Stimulated activated CD4-positive, alpha-beta T cell treated with anti-CD3 and anti-CD28 coated beads, Interleukin-1b, Interleukin-23, amount 100 ng/mL, for 48 hours (primary cell): ENCODE measurements around the gene FAM107B.

Experiments
- DNase-seq: peaks from one replicate; pipeline ENCODE4 v3.0.0-alpha.2; 2020

Gene FAM107B

DNA sequence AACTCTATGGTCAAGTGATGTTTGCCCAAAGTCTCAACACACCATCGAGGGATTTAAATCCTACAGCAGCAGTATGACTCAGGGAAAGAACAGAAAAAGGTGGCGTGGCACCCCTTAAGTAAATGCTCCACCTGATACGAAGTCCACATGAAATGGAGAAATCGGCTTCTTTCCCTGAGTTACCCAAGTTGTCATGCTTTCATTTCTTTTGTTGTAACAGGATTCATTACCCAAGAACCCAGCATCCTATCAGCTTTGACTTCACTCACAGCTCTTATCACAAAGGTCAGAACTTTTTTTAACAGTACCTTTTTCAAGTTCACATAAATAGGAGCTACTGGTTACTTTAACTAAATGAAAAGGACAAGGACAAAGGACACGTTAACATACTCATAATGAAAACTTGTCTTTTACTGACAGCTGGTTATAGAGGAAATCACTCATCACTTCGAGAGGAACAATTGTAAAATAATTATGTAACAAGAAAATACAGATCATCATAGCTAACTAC is 224.2 kb downstream of the FAM107B start:
- no peak for DNase-seq

DNA sequence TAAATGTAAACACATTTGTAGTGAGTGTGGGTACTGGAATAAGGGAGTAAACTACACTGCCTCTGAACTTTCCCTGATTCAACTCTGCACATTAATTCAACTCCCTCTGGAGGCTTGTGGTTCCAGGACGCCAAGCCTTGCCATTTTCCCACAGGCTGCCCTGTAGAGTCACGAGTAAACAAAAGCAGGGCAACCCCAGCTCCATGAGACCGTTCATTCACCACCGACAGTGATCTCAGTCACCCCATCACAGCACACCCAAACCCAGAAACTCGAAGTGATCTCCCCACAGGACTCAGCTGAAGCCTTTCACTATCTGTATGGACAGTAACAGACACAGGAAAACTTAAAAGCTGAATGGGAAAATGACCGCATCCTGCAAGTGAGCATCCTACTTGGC is 225.2 kb downstream of the FAM107B start:
- DNase-seq = no peak

DNA sequence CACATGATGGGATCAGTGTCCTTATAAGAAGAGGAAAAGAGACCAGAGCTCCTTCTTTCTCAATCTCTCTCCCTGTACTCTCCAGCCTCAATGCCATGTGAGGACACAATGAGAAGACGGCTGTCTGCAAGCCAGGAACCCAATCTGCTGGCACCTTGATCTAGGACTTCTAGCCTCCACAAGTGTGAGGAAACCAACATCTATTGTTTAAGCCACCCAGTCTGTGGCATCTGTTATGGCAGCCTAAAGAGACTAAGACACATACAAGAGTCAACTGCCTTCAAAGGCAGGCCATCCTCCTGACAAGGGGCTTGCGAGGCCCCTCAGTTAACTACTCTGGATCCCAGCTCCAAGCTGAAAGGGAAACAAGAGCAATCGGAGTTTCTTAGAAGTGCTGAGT is 225.7 kb downstream of the FAM107B start:
- no peak for DNase-seq

DNA sequence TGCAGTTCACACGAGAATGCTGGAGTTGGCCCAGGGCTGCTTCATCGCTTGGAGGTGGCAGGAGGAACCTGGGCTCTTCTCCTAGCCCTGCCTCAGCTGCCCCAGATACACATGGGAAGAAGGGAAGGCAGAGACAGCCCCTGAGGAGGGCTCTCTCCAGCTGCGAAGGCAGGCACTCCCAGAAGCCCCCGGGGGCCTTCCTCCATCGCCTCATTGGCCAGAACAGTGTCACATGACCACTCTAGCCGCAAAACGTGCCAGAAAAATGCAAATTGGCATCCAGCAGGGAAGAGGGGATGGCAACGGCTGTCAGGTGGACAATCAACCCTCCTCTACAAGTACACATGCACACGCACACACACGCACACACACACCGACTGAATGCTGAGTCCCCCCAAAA is 226.2 kb downstream of the FAM107B start:
- no peak for DNase-seq

DNA sequence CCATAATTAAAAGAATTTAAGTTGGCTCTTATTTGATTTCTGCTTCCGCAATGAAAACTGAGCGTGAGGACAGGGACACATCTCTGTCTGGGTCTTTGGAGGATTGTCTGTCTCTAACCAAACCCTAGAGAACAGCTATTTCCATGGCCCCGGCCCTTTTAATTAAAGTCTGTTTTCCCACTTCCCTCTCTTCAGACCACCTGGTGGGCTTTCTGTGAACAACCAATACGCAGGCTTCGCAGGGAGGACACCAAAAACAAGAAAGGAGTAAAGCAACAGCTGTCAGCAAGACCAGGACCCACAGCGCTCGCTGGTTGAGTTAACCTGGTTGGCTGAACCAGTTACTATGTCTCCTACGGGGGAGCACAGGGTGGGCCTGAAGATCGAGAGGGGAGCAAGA is 226.9 kb downstream of the FAM107B start:
- DNase-seq = no peak

DNA sequence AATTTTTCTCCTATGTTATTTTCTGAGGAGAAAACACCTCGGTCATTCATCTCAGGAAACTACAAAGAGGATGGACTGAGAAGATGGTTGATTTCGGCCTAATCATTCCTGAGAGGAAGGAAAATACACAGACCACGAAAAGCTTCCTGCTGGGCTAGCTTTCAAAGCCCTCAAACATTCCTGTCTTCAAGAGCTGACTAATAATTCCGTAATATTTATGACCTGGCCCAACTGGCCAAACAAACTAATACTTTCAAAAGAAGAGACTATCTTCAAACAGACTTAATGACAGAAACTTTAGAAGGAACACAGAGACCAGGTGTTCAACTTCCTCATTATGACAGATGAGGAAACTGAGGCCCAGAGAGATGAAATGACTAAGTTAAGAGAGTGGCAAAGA is 228.9 kb downstream of the FAM107B start:
- no peak for DNase-seq

DNA sequence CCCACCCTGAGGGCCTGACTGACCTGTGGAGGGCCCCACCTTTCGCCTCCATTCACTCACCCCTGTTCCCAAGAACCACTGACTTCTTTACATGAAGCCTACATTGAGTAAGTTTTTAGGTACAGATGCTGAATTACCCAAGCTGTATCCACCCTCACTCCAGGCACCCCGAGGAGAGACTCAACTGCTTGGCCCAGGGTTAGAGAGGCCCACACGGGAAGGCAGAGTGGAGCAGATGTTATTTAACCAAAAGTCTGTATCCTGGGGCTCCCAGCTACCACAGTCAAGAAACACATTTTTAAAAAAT is 230.8 kb downstream of the FAM107B start:
- no peak for DNase-seq

DNA sequence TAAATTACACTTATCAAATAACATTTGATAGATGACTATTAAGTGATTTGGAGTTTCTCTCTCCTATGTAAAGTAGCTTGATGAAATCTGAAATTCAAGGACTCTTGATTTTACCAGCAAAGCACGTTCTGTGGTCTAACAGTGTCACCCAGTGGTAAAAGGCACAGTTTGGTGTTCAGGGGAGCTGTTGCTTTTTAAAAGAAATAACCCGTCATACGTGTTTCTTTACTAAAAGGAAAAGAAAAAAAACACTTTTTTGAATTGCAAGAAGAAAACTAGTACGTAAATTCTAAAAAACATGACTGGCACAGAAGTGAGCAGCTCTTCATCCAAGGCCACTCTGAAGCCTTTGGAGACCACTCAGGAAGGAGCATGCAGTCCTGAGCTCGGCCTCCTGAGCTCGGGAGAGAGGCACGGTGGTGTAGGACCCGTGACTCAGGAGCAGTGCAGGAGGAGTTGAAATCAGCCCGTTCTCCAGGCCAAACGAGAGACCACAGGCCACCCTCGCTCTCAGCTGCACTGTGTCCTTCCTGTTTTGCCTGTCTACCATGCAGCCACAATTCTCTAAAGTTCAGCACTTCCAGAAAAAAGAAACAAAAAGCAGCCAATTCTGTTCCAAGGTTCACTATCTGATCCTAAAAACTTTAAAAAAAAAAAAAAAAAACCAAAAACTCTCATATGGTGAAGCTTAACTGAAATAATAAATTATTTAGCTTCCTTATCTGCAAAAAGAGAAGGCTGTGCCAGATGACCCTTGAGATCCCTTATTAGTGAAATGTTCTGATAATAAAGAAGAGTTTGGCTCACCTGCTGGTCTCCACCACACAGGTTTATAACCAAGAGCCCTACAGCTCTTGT is 231.4 kb downstream of the FAM107B start:
- no peak for DNase-seq

DNA sequence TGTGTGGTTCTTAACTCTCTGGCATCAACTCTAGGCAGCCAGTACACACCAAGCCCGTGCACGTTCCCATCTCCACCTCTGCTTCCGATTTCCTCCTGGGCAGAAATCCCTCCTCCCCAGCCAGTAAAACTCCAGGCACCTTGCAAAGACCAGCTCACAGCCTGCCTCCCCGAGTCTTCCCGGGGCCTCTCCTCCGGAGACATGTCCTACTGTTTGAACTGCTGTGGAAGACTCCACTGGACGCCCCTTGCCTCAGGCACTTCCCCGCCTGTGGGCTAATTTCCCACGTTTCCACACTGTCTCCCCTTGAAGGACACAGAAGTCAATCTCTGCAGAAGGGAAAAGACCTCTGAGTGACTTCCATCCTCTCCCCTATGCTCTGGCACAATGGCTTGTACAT is 233.3 kb downstream of the FAM107B start:
- DNase-seq = no peak

DNA sequence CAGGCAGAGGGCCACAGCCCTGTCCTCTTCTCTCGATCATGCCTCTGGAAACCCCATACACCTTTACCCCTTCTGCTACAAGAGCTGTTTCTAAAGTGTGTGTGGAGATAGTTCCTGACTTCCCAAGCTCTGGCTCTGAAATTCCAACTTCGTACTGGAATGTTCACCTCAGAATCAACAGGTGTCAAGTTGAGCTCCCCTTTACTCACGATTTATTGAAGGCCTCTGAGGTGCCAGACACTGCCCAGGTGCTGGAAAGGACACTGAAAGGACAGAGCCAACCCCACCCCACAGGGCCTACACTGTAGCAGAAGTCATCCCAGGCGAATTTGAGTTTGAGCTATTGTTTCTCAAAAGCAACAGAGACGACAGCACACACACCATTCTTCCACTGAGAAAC is 234.1 kb downstream of the FAM107B start:
- no peak for DNase-seq

DNA sequence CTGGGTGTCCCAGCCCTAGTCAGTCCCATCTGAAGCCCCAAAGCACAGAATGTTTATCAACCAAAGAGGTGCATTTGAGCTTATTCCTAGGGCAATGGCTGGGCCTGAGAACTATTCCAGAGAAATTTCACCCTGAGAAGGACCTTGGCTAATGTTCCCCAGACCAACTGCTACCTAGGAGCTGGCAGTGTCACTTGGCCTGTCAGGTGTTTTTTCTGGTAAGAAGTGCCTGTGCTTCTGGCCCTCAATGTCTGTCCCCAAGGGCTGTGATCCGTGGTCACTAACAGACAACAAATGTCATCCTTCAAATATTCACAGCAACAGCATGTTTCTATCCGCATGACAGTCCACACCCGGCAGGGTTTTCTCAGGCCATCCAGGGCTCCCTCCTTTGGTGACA is 234.6 kb downstream of the FAM107B start:
- no peak for DNase-seq

DNA sequence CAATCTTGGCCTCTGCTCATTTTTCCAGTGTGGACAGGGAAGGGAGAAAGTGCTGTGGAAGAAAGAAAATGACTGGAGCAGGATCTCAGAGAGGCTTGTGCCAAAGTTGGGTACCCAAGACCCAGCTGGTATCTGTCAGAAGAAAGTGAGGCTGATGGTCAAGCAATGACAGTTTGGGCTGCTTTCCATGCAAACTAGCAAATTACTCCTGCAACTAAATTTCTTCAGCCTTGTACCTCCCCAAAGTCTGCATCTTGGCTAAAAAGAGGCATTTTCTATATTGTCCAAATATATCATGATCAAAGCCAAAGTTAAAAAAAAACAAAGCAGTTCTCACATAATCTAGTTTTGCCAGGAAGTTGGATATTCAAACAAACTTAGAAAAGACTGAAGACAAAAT is 235.5 kb downstream of the FAM107B start:
- DNase-seq = no peak

DNA sequence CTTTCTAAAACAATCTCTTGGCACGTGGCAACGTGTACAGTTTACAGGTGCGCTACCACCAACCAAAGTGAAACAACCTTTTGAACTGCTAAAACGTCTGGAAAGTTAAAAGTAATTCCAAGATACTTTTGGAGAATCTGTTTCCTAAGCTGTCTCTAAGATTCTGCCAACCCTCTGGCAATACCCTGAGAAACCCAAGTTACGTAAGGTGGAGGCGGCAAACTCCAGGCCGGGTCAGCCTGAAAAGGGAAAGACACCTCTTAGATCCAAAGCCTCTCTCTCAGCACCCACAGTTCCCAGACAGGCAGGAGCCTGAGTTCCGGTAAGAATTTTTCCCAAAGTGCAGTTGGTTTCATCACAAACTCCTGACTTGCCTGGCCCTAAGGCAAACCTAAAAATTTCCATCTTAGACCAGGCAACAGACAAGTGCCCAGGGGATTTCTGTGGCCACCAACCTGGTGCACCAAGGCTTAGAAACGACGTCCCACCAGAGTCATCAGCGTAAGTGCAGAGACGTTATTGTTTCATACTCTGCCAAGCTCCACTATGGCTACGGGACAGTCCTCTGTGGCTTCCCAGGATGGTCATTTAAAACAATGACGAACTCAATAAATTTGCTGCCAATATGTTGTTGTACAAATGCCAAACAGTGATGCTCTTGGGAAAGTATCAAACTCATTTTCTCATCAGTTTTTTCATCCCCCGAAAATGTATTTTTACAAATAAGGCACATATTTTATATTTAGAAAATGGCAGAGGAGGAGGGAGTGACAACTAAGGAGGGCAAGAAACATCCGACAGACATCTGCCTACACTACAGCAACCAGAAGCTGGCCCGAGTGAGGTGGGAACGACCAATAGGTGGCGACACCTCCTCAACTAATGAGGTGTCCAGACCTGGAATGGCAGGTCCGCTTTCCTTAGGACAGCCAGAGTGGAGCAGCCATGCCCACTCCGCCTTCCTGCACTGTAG is 238.2 kb downstream of the FAM107B start:
- peak; percentile 41 for DNase-seq

DNA sequence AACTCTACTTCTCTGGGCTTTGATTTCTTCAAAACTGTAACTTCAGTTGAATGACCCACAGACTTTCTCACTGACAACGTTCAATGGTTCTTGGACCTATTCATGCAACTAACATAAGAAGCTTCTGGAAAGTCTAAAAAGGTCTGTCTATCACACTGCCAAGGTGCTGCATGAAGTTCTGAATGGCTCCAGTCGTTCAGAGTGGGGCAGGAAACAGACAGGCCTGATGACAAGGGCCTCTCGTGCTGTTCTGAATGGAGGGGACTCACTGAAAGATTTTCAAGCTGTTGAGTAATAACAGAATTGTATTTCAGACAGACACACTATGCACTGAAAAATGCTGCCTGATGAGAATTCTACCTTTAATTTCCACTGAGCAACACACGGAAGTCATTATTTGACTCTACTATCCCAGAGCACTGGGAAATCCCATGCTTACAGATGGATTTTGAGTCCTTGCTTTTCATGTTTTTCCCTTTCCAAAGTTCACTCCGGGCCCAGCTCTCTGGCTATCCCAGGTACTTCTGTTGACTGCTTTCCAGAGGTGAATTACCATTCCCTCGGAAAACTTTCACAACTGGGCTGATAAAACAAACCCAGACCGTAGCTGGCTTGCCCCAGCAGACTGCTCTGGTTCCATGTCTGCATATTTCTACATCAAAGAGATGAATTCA is 239.1 kb downstream of the FAM107B start:
- DNase-seq = no peak

DNA sequence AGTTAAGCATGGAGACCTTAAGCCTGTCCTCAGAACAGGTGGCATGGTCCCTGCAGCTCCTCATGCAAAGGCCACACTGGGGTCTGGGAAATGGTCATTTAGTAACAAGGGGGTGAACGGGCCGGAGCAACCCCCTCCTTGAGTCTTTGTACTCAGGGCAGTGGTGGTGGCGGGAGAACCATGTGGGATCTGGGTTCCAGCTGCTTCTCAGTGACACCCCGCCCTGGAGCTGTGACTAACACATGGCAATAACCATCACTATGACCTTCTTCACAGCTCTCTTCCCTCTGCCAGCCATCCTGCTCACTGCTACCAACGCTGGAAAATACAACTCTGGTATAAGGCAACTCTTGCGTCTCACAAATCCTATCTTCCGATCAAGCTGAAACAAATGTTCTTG is 240.5 kb downstream of the FAM107B start:
- no peak for DNase-seq

DNA sequence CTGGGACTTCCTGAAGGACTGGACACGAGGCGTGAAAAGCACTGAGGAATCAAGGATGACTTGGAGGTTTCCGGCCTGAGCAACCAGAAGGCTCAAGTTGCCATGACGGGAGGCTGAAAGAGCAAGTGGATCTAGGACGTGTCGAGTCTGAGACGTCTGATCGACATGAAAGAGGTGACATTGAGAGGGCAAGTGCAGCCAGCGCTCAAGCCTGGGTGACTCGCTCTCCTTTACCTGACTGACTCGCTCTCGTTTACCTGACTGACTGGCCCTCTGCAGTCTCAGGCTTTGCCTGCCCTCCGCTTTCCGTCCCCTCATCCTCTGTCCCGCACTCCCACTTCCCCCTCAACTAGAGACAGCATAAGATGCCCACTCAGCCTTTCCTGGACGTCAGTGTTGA is 241.4 kb downstream of the FAM107B start:
- DNase-seq = no peak

DNA sequence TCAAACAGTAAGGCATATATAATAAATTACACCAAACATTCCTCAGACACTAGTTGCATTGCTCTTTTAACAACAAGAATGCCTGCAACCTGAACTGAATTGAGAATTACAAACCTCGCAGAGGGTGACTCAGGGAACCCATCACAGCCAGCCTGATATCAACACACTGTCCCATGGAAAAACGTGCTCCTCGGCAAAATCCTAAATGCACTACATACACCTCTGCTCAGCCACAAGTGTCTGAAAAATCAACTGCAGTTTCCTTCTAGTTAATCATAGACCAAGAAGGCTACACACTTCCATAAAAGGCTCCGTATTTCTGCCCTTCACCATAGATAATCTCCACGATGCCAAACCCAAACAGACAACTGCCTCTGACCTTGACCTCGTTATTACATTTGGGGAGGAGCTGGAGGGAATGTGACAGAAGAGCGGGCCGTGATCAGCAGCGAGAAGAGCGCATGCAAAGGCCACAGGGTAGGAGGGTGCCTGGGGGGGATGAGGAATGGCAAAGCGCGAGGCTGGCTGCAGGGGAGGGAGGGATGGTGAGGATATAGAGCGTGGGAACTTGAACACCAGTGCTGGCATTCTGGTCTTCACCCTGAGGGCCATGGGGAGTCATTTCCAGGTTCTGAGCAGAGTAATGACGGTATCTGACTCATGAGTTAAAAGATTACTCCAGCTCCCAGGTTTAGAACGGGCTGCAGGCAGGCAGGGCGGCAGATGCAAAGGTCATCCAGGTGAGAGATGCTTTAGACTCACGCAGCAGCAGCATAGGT is 242.0 kb downstream of the FAM107B start:
- DNase-seq = peak; percentile 27

DNA sequence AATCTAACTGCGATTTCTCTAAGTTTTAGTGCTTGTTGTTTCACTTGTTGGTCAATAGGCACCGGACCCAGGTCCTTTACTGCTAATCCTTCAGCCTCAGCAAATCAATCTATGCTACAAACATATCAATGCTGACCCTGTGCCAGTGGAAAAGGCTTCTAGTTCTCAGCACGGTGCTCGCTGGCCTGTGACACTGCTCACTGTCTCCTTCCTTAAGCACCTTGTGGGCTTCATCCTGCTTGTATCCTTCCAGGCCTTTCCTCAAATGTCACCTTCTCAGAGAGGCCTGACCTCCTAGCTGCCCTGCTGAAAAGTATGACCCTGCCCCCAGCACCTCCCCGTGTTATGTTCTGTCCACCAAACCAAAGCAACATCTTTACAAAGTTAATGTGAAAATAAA is 242.7 kb downstream of the FAM107B start:
- DNase-seq = no peak

DNA sequence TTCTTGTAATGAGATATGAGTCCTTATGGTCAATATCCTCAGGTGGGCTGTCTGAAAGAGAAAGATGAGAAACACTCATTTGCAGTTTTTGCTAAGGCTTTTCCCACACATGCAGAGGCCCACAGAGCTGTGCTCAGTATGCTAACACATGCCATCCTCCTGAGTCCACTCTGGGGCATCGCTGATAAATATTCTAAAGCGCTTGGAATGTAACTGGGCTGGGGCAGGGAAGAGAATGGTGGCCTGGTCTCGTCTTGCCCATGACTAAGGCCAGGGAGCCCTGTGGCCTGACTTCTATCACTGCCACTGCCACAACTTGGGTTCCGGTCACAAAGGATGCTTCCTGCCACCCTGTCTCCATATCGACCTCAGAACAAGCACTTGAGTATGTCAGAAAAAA is 244.2 kb downstream of the FAM107B start:
- no peak for DNase-seq

DNA sequence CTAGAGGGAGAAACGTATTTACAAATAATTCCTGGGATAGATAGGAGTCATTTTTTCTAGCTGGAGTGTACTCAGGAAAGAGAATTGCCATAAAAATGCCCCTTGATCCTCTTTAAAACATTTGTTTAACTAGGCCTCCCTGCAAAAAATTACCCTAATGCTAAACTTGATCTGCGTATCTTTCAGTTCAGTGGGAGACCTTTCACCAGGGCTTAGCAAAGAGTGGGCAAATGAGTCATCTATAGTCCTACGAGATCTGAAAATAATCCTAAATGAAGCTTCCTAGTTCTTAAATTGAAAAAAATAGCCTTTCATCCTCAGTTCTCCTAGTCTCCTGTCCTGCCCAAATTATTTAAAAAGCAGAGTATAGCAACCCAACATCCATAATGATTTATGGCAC is 245.3 kb downstream of the FAM107B start:
- DNase-seq = no peak

DNA sequence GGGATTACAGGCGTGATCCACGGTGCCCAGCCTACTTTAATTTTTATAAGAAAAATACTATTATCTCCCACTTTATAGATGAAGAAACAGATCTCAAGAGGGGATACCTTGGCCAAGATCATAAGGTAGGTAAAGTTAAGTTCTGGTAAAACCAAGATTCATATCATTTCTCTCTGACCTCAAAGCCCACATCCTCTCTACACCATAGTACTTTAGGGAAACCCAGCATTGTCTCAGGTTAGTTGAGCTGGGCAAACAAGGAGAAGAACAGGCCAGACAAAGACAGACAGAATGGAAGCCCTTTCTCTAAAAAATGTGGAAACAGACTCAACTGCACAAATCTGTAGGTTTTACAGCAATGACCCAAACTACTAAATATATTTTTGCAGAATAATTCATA is 246.2 kb downstream of the FAM107B start:
- no peak for DNase-seq

DNA sequence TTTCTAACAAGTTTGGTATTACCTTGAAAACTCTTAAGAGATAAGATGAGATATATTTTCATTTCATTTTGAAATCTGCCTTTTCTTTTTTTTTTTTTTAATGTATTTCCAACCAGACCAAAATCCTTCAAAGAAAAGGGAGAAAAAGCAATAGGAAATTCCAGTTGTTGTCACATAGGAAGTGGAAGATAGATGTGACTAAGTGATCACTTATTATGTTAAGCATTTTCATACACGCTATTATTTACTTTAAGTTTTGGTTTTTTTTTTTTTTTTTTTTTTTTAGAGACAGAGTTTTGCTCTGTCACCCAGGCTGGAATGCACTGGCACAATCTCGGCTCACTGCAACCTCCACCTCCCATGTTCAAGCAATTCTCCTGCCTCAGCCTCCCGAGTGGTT is 246.8 kb downstream of the FAM107B start:
- DNase-seq = no peak
